Right kidney (tissue), 1 donor: ENCODE measurements around the gene DMD.
"Not testable (repeated sequence)": the region's sequence is repeated elsewhere in the genome, so short reads cannot be mapped to it uniquely, and the experiment has no call there.

Experiments used
- DNase-seq: peaks from one replicate; pipeline ENCODE4 v3.0.0-alpha.2; 2016

Gene DMD

DNA sequence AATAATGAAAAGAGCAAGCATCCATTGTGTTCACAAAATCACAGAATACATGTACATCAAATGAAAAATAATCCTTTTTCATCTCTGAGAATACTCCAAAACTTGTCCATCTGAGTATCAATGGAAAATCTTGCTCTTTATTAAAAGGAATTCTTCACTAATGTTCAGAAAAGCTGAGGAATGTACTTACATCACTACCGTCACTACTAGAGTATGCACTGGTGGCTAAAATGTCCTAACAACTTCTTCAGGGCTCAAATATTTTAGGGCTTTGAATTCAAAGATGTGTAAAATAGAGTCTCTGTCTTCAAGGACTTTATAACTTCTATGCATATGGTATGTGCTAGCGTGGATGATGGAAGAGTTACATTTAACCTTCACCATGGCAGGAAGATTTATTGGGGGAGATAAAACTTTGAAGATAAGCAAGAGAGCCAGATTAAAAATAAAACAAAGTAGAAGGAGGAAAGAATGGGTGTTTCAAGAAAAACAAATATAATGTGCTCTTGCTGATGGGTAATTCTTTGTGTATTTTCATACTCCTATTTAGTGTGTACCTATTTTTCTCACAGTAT, 55.1 kb downstream of the DMD start:
- DNase-seq: peak; percentile 3

DNA sequence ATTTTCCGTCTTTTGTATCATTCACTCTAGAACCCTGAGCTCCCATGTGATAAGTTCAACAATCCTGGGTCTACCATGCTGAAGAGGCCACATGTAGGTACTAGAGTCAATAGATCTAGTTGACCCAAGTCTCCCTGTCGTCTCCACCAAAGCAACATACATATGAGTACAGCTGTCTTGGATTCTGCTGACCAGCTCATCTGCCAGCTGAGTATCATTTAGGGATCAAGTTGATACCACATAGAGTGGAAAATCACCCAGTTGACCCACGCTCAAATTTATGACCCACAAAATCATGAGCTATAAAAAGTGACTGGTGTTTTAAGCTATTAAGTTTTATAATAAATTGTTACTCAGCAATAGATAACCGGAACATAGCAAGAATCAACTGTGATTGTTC, 61.8 kb downstream of the DMD start:
- no peak for DNase-seq

DNA sequence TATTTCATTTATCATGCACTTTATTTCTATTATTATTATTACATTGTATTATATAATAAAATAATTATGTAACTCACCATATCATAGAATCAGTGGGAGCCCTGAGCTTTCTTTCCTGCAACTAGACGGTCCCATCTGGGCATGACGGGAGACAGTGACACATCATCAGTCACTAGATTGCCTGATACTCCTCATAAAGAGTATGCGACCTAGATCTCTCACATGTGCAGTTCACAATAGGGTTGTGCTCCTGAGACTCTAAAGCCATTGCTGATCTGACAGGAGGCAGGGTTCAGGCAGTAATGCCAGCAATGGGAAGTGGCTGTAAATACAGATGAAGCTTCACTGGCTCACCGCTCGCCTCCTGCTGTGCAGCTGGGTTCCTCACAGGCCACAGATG, 62.3 kb downstream of the DMD start:
- DNase-seq: no peak

DNA sequence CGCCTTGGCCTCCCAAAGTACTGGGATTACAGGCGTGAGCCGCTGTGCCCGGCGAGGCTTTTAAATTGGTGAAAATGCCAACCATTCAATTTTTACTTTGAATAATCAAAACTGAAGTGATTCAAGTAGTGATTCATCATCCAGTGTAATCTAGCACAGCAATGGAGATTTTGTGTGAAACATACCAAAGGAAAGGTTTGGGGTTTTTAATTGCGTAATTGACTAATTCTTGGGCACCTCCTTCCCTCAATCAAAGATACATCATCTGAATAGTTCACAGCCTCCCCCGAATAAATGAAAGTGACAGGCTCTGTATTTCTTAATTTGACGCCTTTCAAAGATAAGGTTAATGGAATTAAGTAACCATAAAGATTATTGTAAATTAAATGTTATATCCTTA, 69.0 kb downstream of the DMD start:
- DNase-seq: no peak

DNA sequence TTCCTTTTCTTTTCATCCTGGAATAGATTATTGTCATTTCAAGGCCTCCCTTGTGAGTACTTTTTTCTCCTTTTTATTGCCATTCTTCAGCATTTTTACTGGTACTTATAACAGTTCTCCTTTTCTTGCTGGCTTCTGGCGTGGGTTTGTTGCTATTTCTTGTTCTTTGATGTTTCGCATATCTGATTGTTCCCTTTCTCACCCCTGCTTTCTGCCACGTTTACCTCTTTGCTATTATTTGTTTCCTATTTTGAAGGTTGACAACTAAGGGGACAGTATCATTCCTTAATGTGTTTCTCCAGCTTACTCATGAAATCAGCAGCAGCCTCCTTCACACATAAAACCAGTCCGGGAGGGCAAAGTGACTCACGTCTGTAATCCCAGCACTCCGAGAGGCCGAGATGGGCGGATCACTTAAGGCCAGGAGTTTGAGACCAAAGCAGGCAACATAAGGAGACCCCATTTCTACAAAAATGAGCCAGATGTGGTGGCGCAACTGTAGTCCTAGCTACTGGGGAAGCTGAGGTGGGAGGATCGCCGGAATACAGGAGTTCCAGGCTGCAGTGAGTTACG, 72.6 kb downstream of the DMD start:
- no peak for DNase-seq

DNA sequence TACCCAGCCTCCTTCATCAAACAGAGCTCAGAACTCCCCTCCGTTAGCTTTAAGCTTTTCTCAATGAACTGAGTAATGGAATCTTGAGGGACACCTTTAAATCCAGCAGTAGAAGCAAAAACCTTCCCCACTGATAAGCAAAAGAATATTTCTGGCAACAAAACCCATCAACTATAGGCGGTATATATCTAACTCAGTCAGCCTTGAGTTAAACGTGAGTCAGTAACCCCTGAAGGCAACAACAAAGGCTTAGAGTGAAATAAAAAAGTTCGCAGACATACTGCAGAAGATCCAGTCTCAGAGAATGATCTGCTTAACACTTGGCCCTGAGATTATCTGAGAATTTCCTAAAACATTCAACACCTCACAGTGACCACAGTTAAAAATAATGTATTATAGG, 77.2 kb downstream of the DMD start:
- no peak for DNase-seq

DNA sequence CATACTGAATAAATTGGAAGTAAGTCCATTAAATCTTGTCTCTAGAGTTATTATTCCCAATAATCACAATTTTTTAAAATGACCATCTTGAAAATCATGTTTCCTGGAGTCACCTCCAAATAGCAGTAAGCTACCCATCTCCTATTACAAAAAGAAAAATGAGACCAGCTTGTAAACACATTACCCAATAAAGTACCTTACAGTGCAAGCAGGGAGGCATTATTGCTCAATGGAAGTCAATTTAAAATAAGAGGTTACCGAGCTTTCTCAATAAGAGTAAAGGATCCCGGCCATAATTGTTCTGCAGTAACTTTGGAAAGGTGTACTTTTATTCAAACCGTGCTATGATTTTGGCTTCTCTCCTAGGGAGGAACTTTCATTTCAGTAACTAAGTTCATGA, 78.0 kb downstream of the DMD start:
- no peak for DNase-seq

DNA sequence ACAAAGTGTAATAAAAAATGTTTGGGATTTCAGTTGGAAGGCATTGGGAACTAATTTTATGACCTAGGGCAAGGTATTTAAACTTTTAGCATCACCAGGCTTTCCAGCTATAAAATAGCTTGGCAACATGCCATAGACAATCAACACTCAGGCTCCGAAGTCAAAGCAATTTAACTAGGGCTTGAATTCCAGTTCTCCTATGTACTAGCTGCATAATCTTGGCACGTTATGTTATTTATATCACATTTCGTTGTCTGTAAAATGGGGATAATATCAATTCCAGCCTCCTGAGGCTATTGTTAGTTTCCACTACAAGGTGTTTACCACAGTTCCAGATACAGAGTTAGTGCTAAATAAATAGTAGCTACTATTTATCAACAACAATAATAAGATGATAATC, 78.8 kb downstream of the DMD start:
- DNase-seq: no peak

DNA sequence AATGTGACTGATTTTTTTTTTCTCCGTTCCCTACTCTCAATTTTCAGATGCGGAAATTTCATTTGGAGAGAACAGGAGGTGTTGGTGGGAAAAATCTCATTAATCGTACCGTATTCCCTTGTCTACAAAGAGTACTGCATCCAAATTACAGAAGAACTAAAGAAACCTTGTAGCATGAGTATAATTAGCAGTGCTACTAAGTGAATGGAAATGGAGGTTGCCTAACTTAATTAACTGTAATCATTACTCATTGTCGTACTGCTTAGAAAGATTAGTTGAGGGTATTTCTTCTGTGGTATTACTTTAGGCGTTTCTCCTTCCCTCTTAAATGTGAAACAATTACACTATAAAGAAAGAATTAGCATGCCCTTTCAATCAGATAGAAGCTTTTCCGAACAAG, 81.7 kb downstream of the DMD start:
- DNase-seq: no peak

DNA sequence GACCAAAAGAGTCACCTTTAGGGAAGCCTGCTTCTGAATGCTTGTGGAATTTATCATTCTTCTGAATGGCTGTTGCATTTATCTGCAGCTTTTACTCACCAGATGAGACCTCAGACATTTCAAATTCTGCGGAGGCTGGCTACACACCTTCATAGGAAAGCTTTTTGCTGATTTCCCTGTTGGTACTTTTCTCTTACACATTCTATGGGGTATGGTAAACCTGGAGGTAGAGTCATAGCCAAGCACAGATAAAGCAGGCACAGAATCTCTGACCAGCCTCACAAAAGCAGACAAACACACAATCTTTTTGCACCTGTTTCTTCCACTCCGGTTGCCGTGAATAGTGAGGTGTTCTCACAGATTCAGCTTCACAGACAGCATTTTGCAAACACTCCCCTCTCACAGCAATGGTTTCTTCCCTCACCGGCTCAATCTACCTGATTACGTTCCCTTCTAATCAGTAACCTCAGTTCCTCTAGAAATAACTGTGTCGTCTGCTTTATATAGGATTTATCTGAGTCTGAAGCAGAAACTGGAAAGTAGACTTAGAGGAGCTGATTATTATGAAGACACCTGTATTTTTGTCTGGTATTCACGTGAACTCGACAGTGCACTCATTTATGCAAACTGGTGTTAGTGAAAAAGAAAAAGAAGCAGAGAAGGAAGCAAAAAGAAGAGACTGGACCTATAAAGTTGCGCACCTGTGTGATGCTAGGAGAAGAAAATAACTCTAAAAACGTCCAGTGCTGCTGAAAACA, 83.1 kb downstream of the DMD start:
- DNase-seq: no peak

DNA sequence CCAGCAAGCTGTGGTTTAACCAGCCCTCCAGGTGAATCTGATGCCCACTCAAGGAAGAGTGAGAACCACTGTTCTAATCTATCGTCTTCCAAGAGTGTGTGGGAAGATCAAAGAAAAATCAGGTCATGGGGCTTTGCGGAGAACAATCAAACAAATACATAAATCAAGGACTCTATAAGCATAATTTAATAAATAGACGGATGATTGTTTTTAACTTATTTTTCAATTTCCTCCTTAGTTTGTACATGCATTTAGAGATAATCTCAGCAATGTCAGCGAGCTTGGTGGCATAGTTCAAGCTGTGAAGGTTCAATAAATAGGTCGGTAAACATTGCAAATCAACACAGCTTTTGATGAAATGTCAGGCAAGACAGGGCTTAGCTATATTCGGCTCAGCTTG, 84.9 kb downstream of the DMD start:
- DNase-seq: no peak

DNA sequence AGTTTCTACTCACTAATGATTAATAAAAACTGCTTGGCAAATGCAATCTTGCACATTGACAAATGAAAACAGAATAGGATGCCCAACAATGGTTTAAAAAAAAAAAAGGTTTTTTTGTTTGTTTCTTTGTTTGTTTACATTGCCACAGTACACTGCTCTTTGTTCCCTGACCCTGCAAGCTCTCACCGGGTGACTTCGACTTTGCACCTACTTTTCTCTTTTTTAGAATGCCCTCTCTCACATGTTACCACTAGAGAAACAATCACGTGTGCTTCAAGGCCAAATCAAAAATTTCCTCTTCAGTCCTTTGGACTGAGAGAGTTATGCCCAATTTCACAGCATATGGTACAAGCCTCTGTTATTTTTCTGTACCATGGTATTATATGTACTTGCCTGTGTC, 101.5 kb downstream of the DMD start:
- DNase-seq: no peak

DNA sequence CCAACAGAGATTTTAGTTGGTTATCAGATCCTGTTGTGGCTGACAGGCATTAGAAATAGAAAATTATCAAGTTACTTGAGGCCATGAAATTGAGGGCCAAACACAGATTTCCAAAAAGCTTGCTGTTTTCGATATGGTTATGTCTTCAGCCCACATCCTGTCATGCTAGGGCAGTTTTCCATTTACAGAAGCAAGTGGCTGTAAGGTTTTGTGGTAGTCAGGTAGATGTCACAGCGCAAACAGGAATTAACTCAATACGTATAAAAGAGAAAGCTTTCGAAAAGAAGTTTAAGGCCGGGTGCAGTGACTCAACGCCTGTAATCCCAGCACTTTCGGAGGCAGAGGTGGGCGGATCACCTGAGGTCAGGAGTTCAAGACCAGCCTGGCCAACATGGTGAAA, 104.6 kb downstream of the DMD start:
- DNase-seq: no peak

DNA sequence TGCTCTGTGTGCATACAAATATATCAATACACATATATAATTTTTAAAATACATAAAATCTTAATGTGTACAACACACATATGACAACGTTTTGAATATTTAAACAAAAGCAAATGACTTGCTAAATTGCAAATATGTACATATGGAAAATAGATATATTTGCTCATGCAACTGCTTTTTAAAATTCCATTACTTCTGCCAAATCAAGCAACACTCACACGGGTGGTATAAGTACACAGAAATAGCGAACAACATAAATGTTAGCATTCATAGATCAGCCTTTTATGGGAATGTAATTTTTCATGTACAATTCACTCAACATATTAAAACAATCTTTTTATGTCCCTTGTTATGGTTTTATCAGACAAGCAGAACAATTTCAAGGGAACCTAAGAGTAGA, 116.3 kb downstream of the DMD start:
- DNase-seq: no peak

DNA sequence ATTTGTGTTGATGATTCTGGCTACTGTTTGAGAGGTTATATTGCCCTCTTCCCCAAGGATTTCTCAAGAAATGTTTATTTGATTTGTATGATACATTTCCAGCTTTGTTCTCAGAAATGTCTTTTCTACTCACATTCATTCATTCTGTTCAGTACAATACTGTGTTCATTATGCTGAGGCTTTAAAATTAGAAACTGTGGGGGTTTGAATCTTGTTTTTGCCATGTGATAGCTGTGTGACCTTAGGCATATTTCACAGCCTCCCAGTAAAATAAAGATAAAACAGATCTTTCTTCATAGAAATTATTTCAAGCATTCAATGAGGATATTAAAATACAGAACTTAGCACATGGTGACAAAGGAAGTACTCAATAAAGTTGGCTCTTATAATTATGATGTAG, 123.9 kb downstream of the DMD start:
- no peak for DNase-seq

DNA sequence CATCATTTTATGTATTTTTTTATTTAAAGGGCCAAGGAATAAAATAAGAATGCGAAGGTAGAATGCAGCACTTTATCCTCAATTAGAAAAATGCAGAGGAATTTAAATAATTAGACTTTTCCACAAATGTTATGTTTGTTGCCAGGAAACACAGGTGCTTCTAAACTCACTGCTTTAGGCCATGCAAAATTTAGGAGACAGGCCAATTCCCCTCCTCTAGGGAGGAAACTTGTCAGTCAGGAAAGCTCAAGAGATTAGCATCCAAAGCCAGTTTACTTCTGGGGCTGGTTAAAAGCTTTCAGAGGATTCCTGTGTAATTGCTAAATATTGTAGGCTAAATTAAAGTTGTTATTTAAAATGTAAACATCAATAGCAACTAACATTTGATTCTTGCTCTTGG, 124.5 kb downstream of the DMD start:
- no peak for DNase-seq

DNA sequence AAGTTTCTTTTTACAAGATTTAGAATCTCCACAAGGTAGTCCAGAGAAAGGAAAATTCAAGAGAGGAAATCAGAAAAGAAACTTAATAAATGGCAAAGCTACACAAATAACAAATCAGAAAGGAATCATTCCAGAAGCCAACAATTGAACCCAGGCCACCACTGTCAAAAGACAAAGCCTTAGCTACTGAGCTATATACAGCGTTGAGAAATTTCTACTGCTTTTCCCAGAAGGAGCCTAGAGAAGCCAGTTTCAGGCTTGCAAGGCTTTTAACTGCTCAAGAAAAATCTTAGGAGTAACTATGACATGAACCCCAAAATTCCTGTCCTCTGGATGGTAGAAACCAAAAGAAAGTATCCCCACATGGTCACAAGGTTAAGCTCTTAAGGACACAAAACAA, 129.0 kb downstream of the DMD start:
- DNase-seq: no peak

DNA sequence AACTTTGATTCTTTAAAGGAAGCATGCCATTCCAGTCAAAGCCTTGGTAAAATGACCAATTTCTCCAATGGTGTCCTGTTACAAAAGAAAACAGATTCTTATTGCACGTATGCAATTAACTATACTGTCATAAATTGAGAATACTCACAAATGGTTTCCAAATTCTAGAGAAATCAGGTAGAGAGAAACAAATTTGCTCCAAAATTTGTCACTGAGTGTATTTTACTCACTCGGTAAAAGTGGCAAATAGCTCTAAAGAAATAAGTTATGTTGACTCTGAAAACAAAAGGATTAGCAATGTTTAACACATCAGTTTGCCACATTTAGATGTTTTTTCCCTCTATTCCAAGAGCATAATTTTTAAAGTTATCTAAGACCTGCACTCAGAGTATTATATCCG, 133.1 kb downstream of the DMD start:
- no peak for DNase-seq

DNA sequence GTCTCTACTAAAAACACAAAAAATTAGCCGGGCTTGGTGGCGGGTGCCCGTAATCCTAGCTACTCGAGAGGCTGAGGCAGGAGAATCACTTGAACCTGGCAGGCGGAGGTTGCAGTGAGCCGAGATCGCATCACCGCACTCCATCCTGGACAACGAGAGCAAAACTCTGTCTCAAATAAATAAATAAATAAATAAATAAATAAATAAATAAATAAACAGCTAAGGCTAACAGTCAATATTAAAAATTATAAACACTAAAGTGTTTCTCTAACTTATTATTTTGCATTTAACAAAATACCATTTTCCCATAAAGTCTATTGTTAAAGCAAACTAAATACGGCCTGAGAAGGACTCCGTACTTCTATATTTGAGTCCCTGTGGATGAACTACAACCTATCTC, 137.7 kb downstream of the DMD start:
- DNase-seq: not testable (repeated sequence)

DNA sequence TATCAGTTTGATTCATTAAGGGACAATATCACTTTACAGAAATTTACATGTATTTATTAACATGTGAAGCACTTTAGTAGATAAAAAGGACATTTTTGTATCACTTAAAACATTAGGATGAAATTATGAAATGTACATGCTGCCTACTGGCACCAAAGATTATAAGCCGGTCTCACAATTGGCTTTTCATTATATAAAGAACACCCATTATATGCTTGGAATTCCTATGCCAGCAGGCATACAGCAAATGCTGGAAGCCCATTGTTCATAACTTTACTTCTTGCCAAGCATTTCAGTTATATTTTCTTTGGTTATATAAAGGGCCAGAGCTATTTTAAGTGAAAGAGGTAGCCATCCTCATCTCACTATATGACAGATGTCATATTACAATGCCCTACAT, 145.9 kb downstream of the DMD start:
- no peak for DNase-seq

DNA sequence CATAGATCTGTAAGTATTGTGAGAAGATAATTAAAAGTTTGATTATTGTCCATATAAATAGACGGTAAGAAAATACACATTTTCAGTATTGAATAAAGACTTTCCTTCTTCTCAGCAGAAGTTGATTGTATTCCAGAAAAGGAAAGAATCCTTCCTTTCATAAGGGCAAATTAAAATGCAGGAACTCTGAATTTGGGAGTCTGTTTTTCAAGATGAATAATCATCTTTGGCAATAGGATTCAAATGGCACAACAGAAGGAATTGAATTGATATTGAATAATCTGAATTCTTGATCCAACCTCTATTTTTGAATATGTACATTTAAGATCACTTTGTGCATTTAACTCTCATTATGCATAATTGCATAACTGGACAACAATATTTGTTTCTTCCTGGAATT, 149.3 kb downstream of the DMD start:
- no peak for DNase-seq

DNA sequence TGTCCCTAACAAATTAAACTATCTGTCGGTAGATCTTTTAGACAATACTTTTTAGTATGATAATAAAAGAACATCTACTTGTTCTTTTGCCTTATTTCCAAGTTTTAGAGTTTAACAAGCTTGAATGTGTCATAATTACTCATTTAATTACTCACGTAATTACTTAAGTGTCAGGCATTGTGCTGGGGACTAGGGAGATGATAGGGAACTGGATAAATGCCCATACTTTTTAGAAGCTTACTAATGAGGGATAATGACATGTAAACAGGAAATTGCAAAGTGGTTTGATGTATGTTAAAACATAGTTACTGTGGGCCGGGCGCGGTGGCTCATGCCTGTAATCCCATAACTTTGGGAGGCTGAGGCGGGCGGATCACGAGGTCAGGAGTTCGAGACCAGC, 158.3 kb downstream of the DMD start:
- DNase-seq: no peak

DNA sequence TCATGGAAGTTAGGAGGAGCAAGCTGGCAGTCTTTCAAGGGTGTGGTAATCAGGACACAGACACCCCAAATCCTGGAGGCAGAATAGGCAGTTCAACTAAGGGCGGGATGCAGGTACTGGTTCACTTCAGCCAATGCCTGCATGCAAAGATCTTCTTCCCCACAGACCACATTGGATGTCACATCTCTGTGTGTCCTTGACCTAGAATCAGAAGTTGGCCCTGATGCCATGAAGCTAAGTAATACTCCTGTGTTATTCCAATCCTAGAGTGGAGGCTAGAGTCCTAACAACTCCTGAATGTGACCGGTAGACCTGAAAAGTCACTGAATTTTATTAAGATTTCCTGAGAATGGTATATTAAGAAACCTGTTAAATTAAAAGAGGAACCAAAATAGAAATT, 165.5 kb downstream of the DMD start:
- no peak for DNase-seq

DNA sequence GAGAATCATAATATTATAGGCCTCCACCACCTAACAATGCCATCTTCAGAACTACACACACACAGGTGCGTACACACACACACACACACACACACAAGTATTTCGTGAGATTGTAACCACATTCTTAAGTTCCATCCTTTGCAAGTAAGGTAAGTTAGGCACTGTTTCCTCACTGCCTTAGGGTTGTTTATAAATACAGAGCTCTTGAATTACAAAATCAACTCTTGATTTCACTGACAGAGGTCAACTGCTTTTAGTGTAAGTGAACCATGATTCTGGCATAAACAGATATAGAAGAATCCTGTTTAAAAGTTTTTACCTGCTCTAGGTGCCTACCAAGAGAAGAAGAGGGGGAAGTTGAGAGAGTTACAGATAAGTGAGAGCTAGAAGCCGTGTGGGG, 166.1 kb downstream of the DMD start:
- no peak for DNase-seq
